GM12874 (cell line): ENCODE results near the gene ZNF280D.

ENCODE experiments used
- CTCF ChIP-seq: IDR thresholded peaks from 2 replicates; pipeline ENCODE4 v1.5.1; 2011; ENCODE audit warnings: low read depth, mild to moderate bottlenecking, control low read depth, low read length, moderate library complexity; ENCODE audit not compliant: insufficient read depth

ZNF280D gene

DNA sequence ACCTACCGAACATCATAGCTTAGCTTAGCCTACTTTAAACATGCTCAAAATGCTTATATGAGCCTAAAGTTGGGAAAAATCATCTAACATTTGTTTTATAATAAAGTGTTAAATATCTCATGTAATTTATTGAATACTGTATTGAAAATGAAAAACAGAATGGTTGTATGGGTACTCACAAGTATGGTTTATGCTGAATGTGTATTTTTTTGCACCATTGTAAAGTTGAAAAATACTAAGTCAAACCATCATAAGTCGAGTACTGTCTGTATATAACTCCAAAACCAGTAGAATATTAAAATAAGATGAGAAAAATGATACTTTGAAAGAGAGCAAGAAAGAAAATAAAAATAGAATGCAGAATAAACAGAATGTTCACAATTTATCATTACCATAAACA is 115.7 kb downstream of the ZNF280D start:
- no peak for TF ChIP-seq CTCF

GRCh38 chr15:56616551-56616950 is 116.8 kb downstream of the ZNF280D start:
- TF ChIP-seq CTCF: no peak

DNA sequence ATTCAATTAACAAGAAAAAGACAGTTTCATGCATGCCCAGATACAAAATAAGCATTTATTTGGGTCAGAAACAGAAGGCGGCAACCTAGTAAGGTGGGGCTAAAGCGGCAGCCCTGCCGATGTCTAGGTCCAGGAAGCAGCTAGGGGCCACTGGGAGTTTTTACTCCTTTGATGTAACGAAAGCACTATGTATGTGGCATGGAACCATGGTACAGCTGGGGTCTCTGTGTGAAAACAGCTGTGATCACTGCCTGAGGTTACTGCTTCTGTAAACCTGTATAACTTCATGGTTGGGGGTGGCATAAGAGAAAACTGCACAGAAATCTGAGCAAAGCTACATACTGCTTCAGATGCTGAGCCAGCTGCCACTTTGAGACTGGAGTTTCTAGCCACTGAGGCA is 119.5 kb downstream of the ZNF280D start:
- no peak for TF ChIP-seq CTCF

- no peak for TF ChIP-seq CTCF
Measured at GRCh38 chr15:56608993-56609392, 124.3 kb downstream of the ZNF280D start.

DNA sequence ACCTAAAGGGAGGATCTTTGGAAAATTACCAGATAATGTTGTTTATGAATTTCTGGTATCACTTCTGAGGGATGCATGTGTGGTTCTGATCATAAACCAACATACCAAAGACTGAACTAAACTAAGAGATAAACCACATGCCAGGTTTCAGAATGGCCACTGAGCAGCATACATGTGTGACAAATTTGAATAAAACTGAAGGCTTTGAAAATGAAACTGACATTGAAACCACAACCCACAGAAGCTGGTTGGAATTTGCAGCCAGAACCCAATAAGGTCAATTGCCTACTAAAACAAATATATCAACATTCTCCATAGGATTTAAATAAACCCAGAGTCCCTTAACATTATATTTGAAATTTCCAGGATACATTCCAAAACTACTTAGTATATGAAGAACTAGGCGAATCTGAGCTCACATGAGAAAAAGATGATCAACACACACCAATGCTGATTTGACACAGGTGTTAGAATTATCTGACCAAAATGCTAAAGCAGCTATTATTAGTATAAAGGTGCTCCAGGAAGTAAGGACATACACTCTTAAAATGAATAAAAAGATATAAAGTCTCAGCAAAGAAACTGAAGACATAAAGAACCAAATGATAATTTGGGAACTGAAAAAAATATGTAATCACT is 125.0 kb downstream of the ZNF280D start:
- no peak for TF ChIP-seq CTCF

- no peak for TF ChIP-seq CTCF
Measured at GRCh38 chr15:56602253-56602652, 131.1 kb downstream of the ZNF280D start.

DNA sequence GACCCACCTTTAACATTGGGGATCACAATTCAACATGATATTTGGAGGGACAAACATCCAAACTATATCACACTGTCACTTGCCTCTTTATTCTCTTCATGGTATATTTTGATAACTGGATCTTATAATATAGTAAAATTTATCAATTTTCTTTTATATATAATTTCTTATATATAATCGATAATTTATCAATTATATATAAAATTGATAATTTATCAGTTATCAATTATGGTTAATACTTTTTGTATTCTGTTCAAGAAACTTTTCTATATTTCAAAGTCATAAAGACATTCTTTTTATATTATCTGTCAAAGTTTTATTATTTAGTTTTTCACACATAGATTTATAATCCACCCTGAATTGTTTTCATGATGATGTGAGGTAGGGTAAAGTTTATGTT is 132.9 kb downstream of the ZNF280D start:
- no peak for TF ChIP-seq CTCF
